ENCODE measurements around the gene ABI3BP. TPM values are rescaled to one million over a fixed set of nuclear protein-coding genes. Genes with fewer than 3 reads are reported as not detected.

Gene ABI3BP
- total RNA-seq, 1 experiment from 2014 or later, result 0.15 TPM

DNA sequence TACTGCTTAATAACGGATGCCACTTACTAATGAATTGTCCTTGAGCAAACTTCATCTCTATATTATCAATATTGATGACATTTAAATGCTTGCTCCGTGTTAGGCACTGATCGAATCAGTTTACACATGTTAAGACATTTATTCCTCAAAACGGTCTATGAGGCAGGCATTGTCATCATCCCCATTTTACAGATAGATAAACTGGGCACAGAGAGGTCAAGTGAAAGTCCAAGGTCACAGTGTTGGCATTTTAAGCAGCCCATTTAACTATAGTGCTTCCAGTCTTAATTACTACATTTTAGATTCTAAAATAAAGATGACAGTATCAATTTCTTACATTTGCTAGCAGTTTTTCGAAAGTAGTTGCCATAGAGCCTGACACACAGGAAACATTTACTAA, 966 bp upstream of the ABI3BP start:
- Histone ChIP-seq H3K79me2 (ENCODE audit: insufficient read depth, low read length) (no peaks in the 10 kb centered on the region), H3K9me3 (ENCODE audit: control insufficient read depth in 1 of 2, insufficient read depth in 1 of 2, low read depth in 1 of 2, low read length in 2 of 2) (no peaks in the 10 kb centered on the region), H3K4me3 (replicated peaks in 1 of 2; ENCODE audit: low read depth in 1 of 2, low read length in 2 of 2) (no peak overlapping the region), H3K27ac (ENCODE audit: low read depth, low read length) (no peak overlapping the region), H3K4me1 (ENCODE audit: control insufficient read depth in 1 of 2, insufficient read depth in 2 of 2, low read length in 2 of 2) (0 out of 4 replicates have a peak, but pooled peaks cover 0 to 5% of the 10 kb centered on the region in 2 experiments), H3K4me2 (ENCODE audit: low read length) (no peak overlapping the region), H3K9ac (ENCODE audit: low read length) (no peak overlapping the region), H3K27me3 (ENCODE audit: insufficient read depth, low read length) (no peaks in the 10 kb centered on the region), H3K9me2 (ENCODE audit: insufficient read depth) (no peaks in the 10 kb centered on the region), H3K36me3 (ENCODE audit: control insufficient read depth in 1 of 2, insufficient read depth in 2 of 2, low read length in 2 of 2) (no peaks in the 10 kb centered on the region), H4K20me1 (ENCODE audit: insufficient read depth) (no peaks in the 10 kb centered on the region), H2AFZ (ENCODE audit: low read depth, low read length, poor library complexity, severe bottlenecking) (no peak overlapping the region)
- TF ChIP-seq JUND (IDR thresholded peaks at IDR 0.05) (no peak), EZH2phosphoT487 (IDR thresholded peaks at IDR 0.05; ENCODE audit: borderline replicate concordance) (no peak), CBX3 (IDR thresholded peaks at IDR 0.05; ENCODE audit: low read depth) (no peak), ZNF274 (IDR thresholded peaks at IDR 0.05; ENCODE audit: low read depth, low read length) (no peak)
- TF ChIP-seq, protein P1, sequence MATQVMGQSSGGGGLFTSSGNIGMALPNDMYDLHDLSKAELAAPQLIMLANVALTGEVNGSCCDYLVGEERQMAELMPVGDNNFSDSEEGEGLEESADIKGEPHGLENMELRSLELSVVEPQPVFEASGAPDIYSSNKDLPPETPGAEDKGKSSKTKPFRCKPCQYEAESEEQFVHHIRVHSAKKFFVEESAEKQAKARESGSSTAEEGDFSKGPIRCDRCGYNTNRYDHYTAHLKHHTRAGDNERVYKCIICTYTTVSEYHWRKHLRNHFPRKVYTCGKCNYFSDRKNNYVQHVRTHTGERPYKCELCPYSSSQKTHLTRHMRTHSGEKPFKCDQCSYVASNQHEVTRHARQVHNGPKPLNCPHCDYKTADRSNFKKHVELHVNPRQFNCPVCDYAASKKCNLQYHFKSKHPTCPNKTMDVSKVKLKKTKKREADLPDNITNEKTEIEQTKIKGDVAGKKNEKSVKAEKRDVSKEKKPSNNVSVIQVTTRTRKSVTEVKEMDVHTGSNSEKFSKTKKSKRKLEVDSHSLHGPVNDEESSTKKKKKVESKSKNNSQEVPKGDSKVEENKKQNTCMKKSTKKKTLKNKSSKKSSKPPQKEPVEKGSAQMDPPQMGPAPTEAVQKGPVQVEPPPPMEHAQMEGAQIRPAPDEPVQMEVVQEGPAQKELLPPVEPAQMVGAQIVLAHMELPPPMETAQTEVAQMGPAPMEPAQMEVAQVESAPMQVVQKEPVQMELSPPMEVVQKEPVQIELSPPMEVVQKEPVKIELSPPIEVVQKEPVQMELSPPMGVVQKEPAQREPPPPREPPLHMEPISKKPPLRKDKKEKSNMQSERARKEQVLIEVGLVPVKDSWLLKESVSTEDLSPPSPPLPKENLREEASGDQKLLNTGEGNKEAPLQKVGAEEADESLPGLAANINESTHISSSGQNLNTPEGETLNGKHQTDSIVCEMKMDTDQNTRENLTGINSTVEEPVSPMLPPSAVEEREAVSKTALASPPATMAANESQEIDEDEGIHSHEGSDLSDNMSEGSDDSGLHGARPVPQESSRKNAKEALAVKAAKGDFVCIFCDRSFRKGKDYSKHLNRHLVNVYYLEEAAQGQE (IDR thresholded peaks at IDR 0.05; ENCODE audit: low read depth), result no peak
- no peak for DNase-seq (ENCODE audit: low read depth, low spot score)
- ChIA-PET POLR2A (no interaction called here), CTCF (interaction anchor here (1.1 kb wide), 1 partner anchor 76 kb away, joined by 3 read pairs; no protein-coding TSS in a partner anchor), RAD21 (ENCODE audit: low non-redundant PET in 1 of 2, low total read pairs in 2 of 2, uncharacterized antibody in 2 of 2, unreplicated experiment in 2 of 2) (no interaction called here)
- no peak for ATAC-seq
- intact Hi-C loops (cut with micrococcal nuclease), result no loop called here
- BruUV-seq (replicated peaks), result no TSS peak
